ENCODE data around the gene FDXACB1.
"Not testable (repeated sequence)": the region's sequence is repeated elsewhere in the genome, so short reads cannot be mapped to it uniquely, and the experiment has no call there.

Gene FDXACB1

DNA sequence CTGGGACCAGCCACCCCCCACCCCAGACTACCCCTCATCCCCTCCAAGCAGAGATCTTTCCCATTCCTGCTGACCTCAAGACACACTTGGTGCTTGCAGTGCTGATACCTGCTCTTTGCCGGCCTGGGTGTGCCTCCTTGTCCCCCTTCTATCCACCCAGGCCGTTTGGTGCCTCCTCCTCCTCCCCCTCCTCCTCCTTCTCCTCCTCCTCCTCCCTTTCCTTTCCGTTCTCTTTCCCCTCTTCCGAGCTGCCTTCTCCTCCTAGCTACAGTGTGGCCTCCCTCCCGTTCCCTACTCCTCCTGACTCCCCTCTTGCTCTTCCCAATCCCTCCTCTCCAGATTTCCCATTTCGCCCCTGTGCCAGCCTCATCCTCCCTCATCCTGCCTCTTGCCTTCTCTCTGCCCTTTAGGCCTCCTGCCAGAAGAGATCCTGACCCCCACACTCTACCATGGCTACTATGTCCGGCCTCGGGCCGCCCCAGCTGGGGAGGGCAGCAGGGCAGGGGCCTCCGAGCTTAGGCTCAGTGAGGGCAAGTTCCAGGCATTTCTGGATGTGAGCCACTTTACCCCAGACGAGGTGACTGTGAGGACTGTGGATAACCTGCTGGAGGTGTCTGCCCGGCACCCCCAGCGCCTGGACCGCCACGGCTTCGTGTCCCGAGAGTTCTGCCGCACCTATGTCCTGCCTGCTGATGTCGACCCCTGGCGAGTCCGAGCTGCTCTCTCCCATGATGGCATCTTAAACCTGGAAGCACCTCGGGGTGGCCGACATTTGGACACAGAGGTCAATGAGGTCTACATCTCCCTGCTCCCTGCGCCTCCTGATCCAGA, 34.3 kb upstream of the FDXACB1 start:
- peaks cover 59% of the 10 kb centered on the region for H3K27me3 Mint-ChIP-seq
- no peak overlapping the region for H3K27ac Mint-ChIP-seq
- H3K9me3 Mint-ChIP-seq: no peaks in the 10 kb centered on the region
- H3K36me3 Mint-ChIP-seq (ENCODE audit: low read depth): no peaks in the 10 kb centered on the region
- no peak overlapping the region for H3K4me3 Mint-ChIP-seq
- no peaks in the 10 kb centered on the region for H3K4me1 Mint-ChIP-seq (ENCODE audit: low read depth)

DNA sequence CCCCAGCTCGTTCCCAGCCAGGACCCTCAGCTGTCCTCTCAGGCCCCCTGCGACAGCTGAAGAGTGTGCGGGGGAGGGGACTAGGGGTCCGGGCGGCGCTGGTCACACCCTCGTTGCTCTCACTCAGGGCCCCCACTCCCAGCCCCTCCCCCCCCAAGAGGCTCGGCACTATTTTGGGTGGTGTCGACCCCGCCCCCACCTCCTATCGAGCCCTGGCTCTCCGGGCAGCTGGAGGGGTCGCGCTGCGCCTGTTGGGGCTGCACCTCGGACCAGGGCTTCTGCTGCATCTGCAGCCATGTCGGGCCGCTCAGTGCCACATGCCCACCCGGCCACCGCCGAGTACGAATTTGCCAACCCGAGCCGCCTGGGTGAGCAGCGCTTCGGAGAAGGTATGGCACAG, 33.6 kb upstream of the FDXACB1 start, which contains the start of gene HSPB2:
HSPB2 (plus strand) TSS at position 200 of the 400 bp plus-strand sequence; CDS start at position 296, 96 bp downstream.
- H3K9me3 Mint-ChIP-seq: no peaks in the 10 kb centered on the region
- no peaks in the 10 kb centered on the region for H3K36me3 Mint-ChIP-seq (ENCODE audit: low read depth)
- H3K27me3 Mint-ChIP-seq: peaks cover 56% of the 10 kb centered on the region
- no peaks in the 10 kb centered on the region for H3K4me1 Mint-ChIP-seq (ENCODE audit: low read depth)
- no peak within 1 kb of the TSS for H3K27ac Mint-ChIP-seq
- no peak within 1 kb of the TSS for H3K4me3 Mint-ChIP-seq

DNA sequence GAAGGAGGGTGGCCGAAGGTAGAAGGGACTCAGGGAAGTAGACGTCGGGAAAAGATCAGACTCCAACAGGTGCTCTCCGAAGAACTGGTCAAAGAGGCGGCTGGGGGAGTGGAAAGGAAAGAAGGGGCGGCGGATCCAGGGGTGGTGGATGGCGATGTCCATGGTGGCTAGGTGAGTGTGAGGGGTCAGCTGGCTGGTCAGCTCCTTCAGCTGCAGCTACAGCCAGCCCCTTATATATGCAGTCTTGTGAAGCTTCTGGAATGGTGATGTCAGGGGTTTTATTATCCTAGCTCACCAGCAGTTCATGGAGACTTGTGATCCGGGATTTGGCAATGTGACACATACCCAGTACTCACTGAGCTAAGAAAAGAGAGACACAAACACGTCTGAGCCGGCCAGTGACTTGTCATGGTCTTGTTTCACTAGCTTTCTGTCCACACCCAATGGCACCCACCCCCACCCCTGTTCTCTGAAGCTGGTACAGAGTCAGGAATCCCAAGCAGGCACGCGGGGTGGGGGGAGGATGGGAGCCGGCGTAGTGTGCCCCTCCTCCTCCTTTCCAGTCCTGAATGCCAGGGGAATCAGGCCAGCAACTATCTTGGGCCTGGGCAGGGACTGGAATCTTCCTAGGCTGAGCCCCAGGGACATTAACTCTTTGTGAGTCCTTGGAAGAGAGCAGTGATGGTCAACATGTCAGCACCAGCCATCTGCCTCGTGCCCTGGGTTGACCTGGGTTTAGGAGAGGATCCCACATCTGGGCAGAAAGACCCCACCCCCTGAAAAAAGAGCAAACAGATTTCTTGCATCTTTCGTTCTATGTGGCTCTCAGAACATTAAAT, 32.8 kb upstream of the FDXACB1 start, which contains the start of gene CRYAB:
CRYAB (minus strand) TSS at position 208 of the 839 bp plus-strand sequence; CDS start at position 162, 46 bp downstream.
- no peak within 1 kb of the TSS for H3K4me3 Mint-ChIP-seq

DNA sequence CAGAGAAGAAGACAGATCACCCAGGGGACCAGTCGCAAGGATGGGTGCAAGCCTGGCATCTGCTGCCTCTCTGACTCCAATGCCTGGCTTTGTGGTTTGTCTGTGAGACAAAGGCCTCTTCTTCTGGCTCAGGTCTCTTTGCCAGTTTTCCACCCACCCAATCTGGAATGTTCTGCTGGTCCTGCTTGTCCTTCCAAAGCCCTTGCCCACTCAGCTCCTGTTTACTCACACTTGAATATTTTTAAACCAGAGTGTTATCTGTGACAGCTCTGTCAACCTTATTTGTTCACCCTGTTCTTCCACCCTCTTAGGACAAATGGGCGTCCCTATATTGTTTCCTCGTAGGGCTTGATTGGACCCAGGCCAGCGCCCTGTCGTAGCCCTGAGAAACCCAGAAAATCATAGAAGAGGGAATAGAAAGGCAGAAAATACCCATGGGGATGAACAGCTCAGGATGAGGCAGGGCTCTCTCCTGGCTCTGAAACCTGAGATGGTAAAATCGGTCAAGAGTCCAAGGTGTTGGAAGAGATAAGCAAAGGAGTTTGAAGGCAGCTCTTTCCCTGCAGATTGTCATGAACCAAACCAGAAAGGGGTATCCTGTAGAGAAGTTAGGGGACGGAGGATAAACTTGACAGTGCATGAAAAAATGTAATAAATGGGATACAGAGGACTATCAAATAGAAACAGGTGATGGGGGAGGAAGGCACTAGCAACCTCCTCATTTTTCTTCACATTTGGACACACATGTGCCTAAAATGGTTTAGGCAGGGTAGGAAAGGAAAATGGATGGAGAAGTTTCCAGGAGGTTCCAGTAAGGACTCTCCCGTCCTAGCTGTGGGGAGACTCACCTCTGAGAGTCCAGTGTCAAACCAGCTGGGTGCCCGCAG, 32.0 kb upstream of the FDXACB1 start:
- no peak overlapping the region for H3K4me3 Mint-ChIP-seq
- H3K27ac Mint-ChIP-seq: no peak overlapping the region
- H3K27me3 Mint-ChIP-seq: peaks cover 47% of the 10 kb centered on the region
- no peaks in the 10 kb centered on the region for H3K36me3 Mint-ChIP-seq (ENCODE audit: low read depth)
- H3K9me3 Mint-ChIP-seq: no peaks in the 10 kb centered on the region
- H3K4me1 Mint-ChIP-seq (ENCODE audit: low read depth): no peaks in the 10 kb centered on the region

More for the DNA sequence above, 32.8 kb upstream of the FDXACB1 start, which contains the start of gene CRYAB:
- no peaks in the 10 kb centered on the region for H3K4me1 Mint-ChIP-seq (ENCODE audit: low read depth)
- H3K9me3 Mint-ChIP-seq: no peaks in the 10 kb centered on the region
- no peaks in the 10 kb centered on the region for H3K36me3 Mint-ChIP-seq (ENCODE audit: low read depth)
- peaks cover 55% of the 10 kb centered on the region for H3K27me3 Mint-ChIP-seq
- H3K27ac Mint-ChIP-seq: no peak within 1 kb of the TSS

DNA sequence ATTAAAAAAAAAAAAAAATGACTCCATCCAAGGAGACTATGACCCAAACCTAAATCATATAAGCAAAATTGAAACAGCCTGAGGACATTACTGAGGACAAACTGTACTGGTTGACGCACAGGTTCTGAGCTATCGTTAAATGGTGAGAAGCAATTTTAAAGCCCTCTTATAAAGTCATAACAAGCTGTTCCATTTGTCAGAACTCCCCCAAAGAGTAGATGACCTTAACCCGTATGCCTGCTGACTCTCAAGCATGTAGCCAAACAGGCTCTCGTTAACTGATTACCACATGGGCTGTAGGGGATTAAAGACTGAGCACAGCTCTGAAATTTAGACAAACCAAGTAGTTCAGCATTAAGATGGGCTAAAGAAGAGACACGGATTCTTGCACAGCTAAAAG, 30.4 kb upstream of the FDXACB1 start:
- no peak overlapping the region for H3K27ac Mint-ChIP-seq
- peaks cover 39% of the 10 kb centered on the region for H3K27me3 Mint-ChIP-seq
- H3K4me1 Mint-ChIP-seq (ENCODE audit: low read depth): no peaks in the 10 kb centered on the region
- H3K9me3 Mint-ChIP-seq: peaks cover 6% of the 10 kb centered on the region
- no peak overlapping the region for H3K4me3 Mint-ChIP-seq
- H3K36me3 Mint-ChIP-seq (ENCODE audit: low read depth): no peaks in the 10 kb centered on the region

DNA sequence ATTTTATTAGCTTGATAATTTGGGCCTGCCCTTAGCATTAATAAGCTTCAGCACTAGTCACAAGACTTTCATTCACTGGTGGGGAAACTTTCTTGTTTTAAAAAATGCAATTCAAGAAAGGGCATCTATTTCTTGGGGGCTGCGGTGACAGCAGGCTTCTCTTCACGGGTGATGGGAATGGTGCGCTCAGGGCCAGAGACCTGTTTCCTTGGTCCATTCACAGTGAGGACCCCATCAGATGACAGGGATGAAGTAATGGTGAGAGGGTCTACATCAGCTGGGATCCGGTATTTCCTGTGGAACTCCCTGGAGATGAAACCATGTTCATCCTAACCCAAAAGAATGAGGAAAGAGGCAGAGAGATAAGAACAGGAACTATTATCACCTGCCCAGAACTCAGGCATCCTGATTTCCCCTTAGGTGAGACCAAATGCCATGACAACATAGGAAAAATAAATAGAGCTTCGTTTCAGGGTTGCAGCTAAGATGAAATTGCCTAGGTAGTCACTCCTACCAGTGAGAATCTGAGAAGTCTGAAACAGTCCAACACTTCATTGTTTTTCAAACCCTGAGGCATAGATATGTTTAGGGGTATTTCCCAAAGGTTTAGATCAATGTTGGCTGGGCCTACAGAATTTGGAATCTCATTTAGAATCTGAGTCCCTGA, 29.8 kb upstream of the FDXACB1 start:
- Mint-ChIP-seq H3K27me3 (peaks cover 34% of the 10 kb centered on the region), H3K27ac (no peak overlapping the region), H3K4me3 (no peak overlapping the region), H3K36me3 (ENCODE audit: low read depth) (no peaks in the 10 kb centered on the region), H3K4me1 (ENCODE audit: low read depth) (no peaks in the 10 kb centered on the region), H3K9me3 (peaks cover 6% of the 10 kb centered on the region)

DNA sequence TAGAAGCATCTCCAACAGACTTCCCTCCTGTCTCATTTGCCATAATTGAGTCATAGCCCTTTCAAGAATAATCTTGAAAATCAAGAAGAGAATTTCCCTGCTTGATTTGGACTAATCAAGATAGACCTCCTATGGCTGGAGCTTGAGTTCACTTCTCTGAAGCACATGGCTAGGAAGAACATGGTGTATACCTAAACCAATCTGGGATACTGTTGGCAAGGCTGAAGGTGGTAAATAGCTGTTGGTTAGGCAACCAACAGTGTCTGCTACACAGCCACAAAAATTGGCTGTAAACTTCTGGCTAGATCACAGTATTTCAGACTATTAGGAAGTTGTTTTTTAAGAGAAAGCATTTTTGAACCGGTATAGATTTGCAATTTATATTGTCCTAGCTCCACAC, 27.7 kb upstream of the FDXACB1 start:
- Mint-ChIP-seq H3K36me3 (ENCODE audit: low read depth) (no peaks in the 10 kb centered on the region), H3K4me3 (no peak overlapping the region), H3K4me1 (ENCODE audit: low read depth) (no peaks in the 10 kb centered on the region), H3K27ac (no peak overlapping the region), H3K27me3 (peaks cover 27% of the 10 kb centered on the region), H3K9me3 (peaks cover 6% of the 10 kb centered on the region)

DNA sequence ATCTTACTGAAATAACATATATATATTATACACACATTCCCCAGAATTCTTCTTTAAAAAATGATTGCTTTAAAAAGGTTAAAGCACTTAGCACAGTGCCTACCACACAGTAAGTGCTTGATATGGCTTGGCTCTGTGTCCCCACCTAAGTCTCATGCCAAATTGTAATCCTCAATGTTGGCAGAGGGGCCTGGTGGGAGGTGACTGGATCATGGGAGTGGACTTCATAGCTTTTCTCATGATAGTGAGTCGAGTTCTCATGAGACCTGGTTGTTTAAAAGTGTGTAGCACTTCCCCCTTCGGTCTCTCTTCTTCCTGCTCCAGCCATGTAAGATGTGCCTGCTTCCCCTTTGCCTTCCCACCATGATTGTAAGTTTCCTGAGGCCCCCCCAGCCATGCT, 26.4 kb upstream of the FDXACB1 start:
- H3K4me3 Mint-ChIP-seq: no peak overlapping the region
- H3K27ac Mint-ChIP-seq: no peak overlapping the region
- H3K4me1 Mint-ChIP-seq (ENCODE audit: low read depth): no peaks in the 10 kb centered on the region
- peaks cover 16% of the 10 kb centered on the region for H3K27me3 Mint-ChIP-seq
- no peaks in the 10 kb centered on the region for H3K36me3 Mint-ChIP-seq (ENCODE audit: low read depth)
- peaks cover 6% of the 10 kb centered on the region for H3K9me3 Mint-ChIP-seq

DNA sequence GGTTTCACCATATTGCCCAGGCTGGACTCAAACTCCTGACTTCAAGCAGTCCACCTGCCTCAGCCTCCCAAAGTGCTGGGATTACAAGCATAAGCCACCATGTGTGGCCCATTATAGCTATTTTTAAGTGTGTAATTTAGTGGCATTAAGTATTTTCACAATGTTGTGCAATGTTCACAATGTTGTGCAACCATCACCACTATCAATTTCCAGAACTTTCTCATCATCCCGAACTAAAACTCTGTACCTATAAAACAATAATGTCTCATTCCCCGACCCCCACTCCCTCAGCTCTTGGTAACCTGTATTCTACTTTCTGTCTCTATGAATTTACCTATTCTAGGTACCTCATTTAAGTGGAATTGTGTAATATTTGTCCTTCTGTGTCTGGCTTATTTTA, 7.9 kb upstream of the FDXACB1 start:
- Mint-ChIP-seq H3K27ac (no peak overlapping the region), H3K9me3 (no peaks in the 10 kb centered on the region), H3K4me1 (ENCODE audit: low read depth) (no peaks in the 10 kb centered on the region), H3K27me3 (no peaks in the 10 kb centered on the region), H3K4me3 (no peak overlapping the region), H3K36me3 (ENCODE audit: low read depth) (peaks cover 14% of the 10 kb centered on the region)

DNA sequence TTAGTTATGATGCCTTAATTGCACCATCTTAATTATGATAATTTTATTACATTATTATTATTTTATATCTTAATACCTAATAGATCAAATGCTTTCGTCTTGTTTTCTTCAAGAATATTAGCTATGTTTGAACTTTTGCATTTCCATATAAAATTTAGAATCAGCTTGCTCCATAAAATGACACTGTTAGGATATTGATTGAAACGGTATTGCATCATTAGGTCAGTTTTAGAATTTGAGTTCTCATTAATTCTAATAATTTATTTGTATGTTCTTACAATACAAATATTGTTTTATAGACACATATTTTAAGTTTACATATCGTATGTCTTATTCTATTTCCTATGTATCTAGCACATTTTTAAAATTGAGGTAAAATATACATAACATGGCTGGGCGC, 7.1 kb upstream of the FDXACB1 start:
- Mint-ChIP-seq H3K4me1 (ENCODE audit: low read depth) (no peaks in the 10 kb centered on the region), H3K36me3 (ENCODE audit: low read depth) (peaks cover 14% of the 10 kb centered on the region), H3K27me3 (no peaks in the 10 kb centered on the region)

DNA sequence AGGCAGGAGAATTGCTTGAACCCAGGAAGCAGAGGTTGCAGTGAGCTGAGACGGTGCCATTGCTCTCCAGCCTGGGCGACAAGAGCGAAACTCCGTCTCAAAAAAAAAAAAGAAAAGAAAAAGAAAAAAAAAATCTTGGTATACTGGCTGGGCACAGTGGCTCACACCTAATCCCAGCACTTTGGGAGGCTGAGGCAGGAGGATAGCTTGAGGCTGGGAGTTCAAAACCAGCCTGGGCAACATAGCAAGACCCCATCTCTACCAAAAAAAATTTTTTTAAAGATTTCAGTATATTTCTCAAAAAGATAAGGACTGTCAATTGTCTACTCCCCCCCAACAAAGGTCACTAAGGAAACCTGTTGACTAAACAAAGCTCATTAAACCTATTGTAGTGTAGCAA, 6.1 kb upstream of the FDXACB1 start:
- not testable (repeated sequence) for H3K9me3 Mint-ChIP-seq; H3K27me3 Mint-ChIP-seq; H3K27ac Mint-ChIP-seq; H3K4me1 Mint-ChIP-seq (ENCODE audit: low read depth); H3K4me3 Mint-ChIP-seq
- peaks cover 14% of the 10 kb centered on the region for H3K36me3 Mint-ChIP-seq (ENCODE audit: low read depth)

More for the DNA sequence above, 7.1 kb upstream of the FDXACB1 start:
- Mint-ChIP-seq H3K9me3 (no peaks in the 10 kb centered on the region), H3K4me3 (no peak overlapping the region), H3K27ac (no peak overlapping the region)

DNA sequence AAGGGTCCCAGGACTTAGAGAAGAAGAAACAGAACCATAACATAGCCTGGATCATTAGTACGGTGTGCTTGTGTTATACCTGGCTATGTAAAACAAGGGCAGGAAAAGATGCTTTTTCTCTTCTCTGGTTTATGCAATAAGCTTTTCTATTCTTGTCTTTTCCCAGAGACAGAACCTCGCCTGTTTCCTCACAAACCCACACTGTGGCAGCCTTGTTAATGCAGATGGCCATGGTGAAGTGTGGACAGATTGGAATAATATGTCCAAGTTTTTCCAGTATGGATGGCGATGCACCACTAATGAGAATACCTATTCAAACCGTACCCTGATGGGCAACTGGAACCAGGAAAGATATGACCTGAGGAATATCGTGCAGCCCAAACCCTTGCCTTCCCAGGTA, 3.2 kb upstream of the FDXACB1 start:
- Mint-ChIP-seq H3K9me3 (no peaks in the 10 kb centered on the region), H3K27me3 (no peaks in the 10 kb centered on the region), H3K27ac (no peak overlapping the region), H3K4me3 (no peak overlapping the region), H3K36me3 (ENCODE audit: low read depth) (peaks cover 21% of the 10 kb centered on the region), H3K4me1 (ENCODE audit: low read depth) (peaks cover 23% of the 10 kb centered on the region)

DNA sequence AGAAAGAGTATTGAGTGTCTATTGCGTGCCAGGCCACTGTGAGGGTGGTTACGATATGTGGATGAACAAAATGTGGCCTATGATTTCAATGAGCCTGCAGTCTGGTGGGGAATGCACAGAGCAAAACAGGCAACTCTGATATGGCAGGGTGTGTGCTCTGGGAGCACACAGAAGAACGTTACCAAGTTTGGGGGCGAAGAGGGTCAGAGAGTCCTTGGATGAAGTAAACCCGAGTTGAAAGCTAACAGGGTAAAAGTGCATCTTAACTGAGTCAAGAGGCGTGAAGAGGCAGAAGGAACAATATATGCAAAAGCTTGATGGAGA, 634 bp upstream of the FDXACB1 start:
- no peaks in the 10 kb centered on the region for H3K27me3 Mint-ChIP-seq
- peak overlapping the region; percentile 92 for H3K4me3 Mint-ChIP-seq
- peaks cover 28% of the 10 kb centered on the region for H3K4me1 Mint-ChIP-seq (ENCODE audit: low read depth)
- peak overlapping the region; percentile 99 for H3K27ac Mint-ChIP-seq
- H3K9me3 Mint-ChIP-seq: no peaks in the 10 kb centered on the region
- peaks cover 36% of the 10 kb centered on the region for H3K36me3 Mint-ChIP-seq (ENCODE audit: low read depth)

DNA sequence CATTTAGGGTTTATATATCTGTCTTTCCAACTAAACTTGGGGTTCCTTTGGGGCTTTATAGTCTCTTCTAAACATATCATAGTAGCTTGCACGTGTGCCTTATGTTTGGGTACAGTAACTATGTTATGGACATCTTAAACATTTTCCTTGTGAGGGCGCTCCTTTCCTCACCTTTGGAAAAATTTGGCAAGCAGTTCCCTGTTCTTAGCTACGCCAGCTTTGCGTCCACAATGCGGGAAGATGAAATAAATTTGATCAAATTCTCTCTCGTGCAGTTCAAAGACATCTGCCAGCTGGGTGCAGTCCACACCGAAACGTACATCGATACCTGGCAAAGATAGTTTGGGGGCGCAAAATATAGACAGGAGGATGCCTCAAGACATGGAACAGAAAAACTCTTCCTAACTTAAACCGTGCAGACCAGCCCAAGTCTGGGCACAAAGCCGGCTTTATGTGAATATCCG, 548 bp downstream of the FDXACB1 start:
- H3K27ac Mint-ChIP-seq: peak overlapping the region; percentile 99
- H3K9me3 Mint-ChIP-seq: no peaks in the 10 kb centered on the region
- H3K4me3 Mint-ChIP-seq: peak overlapping the region; percentile 92
- H3K4me1 Mint-ChIP-seq (ENCODE audit: low read depth): peaks cover 28% of the 10 kb centered on the region
- H3K36me3 Mint-ChIP-seq (ENCODE audit: low read depth): peaks cover 32% of the 10 kb centered on the region
- no peaks in the 10 kb centered on the region for H3K27me3 Mint-ChIP-seq

All from stimulated activated naive CD8-positive, alpha-beta T cell treated with anti-CD3 and anti-CD28 coated beads, Interleukin-15, Interleukin-2, amounts not matched to agents 100 ng/mL and 50 ng/mL, for 24 hours (primary cell).